AG09309 (cell line): Measurements from ENCODE around the gene PAK4.

Experiments
- DNase-seq: peaks from one replicate; pipeline ENCODE4 v3.0.0-alpha.2; 2010; ENCODE audit warnings: low read depth
- H3K4me3 ChIP-seq: 2 replicates; pipeline ENCODE4 v1.5.1; 2011; ENCODE audit warnings: mild to moderate bottlenecking, low read depth, low read length, moderate library complexity; ENCODE audit not compliant: control insufficient read depth
- TF ChIP-seq, protein P1 (sequence below): IDR thresholded peaks from 2 replicates; pipeline ENCODE4 v1.5.1; 2011; ENCODE audit warnings: mild to moderate bottlenecking, low read depth, low read length, inconsistent platforms; ENCODE audit not compliant: insufficient read depth, control insufficient read depth; ENCODE audit errors: missing control alignments

Gene PAK4

DNA sequence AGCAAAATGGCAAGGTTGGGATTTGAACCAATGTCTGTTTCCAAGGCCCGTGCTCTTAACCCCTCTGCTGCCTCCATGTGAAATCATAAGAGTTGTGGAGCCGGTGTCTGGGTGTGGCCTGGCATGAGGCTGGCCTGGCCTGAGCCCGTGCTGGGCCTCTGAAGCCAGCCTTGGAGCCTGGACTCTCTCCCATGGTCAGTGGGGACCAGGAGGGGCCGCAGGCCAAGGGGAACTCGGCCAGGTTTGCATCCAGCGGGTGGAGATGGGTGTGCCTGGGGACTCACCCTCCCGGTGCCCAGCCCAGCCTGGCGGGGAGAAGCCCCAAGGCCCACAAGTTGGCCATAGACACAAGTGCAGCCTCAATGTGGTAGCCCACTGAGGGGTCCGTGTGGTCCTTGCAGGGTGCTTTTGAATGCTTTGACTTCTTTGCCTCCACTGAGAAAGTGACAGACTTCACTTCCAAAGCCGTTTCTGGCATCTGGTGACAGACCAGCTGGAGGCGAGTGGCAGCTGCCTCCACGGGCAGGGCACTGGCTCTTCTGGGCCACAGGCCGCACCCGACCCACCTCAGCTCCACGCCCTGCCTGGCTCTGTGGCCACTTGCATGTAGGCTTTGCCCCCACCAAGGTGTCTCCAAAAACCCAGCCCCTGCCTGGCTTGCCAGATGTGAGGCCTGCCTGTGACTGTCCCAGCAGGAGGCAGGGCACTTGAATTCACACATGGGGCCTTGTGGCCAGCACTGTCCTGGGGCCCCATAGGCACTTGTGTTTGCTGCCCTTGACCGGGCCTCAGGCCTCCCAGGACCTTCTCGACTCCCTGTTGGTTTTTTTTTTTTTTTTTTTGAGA is 45.0 kb downstream of the PAK4 start:
- H3K4me3 ChIP-seq, result no peak overlapping the region
- DNase-seq, result no peak
- TF ChIP-seq, protein P1, sequence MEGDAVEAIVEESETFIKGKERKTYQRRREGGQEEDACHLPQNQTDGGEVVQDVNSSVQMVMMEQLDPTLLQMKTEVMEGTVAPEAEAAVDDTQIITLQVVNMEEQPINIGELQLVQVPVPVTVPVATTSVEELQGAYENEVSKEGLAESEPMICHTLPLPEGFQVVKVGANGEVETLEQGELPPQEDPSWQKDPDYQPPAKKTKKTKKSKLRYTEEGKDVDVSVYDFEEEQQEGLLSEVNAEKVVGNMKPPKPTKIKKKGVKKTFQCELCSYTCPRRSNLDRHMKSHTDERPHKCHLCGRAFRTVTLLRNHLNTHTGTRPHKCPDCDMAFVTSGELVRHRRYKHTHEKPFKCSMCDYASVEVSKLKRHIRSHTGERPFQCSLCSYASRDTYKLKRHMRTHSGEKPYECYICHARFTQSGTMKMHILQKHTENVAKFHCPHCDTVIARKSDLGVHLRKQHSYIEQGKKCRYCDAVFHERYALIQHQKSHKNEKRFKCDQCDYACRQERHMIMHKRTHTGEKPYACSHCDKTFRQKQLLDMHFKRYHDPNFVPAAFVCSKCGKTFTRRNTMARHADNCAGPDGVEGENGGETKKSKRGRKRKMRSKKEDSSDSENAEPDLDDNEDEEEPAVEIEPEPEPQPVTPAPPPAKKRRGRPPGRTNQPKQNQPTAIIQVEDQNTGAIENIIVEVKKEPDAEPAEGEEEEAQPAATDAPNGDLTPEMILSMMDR, result no peak

DNA sequence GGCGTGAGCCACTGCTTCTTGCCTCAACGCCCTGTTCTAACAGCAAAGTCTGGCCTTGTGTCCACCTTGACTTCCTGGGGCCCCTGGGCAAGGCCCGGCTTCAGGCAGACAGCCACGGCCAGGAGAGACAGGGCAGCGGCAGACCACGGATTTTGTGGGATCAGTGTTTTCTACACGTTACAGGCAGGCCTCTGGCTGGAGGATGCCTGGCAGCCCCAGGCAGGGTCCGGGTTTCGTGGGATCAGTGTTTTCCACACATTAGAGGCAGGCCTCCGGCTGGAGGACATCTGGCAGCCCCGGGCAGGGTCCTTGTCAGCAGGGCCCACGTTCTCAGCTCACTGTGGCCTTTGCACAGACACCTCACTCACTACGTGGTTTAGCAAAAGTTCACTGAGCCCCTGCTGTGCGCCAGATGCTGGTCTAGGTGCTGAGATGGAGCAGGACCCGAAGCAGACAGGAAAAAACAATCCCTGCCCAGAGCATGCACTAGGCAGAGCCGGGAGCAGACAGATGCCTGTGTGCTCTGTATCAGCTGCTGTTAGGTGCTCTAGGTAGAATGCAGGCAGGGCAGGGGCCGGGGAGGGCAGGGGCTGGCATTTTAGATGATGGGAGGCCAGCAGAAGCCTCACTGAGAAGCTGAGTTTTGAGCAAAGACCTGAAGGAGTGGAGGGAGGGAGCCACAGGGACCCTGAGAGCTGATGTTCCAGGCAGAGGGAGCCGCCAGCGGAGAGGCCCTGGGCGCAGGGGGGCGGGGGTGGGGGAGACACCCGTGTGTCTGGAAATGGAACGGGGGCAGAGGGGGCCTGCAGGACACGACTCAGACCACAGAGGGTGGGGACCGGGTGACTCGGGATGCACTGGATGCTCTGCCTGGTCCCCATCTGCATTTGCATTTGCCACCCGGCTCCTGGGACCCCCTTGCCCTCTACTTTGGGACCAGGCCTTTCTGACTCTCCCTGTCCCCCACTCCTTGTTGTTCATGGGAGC is 46.2 kb downstream of the PAK4 start:
- no peak overlapping the region for H3K4me3 ChIP-seq
- no peak for DNase-seq
- TF ChIP-seq, protein P1, result no peak

DNA sequence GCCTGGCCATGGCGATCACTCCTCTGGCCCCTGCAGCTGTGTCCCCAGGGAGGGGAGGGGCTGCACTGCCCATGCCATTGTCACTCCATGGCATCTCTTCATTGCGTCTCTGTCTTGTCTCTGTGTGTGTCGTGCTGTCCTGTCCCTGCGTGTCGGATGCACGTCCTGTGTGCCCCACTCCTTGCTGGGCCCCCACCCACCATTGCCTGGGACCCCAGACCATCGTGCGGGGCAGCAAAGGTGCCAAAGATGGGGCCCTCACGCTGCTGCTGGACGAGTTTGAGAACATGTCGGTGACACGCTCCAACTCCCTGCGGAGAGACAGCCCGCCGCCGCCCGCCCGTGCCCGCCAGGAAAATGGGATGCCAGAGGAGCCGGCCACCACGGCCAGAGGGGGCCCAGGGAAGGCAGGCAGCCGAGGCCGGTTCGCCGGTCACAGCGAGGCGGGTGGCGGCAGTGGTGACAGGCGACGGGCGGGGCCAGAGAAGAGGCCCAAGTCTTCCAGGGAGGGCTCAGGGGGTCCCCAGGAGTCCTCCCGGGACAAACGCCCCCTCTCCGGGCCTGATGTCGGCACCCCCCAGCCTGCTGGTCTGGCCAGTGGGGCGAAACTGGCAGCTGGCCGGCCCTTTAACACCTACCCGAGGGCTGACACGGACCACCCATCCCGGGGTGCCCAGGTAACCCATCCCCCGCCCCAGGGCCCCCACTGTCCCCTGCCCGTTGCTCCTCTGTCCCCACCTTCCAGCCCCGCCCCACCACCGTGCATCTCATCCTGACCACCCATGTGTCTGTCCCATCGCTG is 47.3 kb downstream of the PAK4 start:
- H3K4me3 ChIP-seq, result no peak overlapping the region
- DNase-seq, result no peak
- TF ChIP-seq, protein P1, result no peak

DNA sequence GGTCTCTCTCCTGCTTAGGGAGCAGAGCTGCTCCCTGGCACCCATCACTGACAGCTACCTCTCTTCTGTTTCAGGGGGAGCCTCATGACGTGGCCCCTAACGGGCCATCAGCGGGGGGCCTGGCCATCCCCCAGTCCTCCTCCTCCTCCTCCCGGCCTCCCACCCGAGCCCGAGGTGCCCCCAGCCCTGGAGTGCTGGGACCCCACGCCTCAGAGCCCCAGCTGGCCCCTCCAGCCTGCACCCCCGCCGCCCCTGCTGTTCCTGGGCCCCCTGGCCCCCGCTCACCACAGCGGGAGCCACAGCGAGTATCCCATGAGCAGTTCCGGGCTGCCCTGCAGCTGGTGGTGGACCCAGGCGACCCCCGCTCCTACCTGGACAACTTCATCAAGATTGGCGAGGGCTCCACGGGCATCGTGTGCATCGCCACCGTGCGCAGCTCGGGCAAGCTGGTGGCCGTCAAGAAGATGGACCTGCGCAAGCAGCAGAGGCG is 48.0 kb downstream of the PAK4 start:
- TF ChIP-seq, protein P1, result no peak

DNA sequence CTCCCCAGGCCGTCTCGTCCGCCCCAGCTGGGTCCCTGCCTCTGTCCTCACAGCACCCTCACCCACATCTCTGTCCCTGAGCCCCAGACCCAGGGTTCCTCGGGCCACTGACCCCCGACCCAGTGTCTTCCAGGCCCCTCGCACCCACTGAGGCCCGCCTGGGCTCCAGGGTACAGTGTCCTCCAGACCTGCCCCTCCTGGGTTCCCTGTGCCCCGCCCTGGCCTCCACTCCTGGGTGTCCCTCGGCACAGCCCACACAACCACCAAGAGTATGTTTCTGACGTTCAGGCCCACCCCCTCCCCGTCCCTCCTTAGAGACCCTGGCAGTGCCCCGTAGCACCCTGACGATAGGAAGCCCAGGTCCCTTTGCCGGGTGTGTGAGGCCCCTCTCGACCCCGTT is 48.6 kb downstream of the PAK4 start:
- no peak for DNase-seq
- no peak overlapping the region for H3K4me3 ChIP-seq
- TF ChIP-seq, protein P1, result no peak

More for the DNA sequence above, 48.0 kb downstream of the PAK4 start:
- H3K4me3 ChIP-seq, result no peak overlapping the region
- no peak for DNase-seq
